Stimulated activated CD4-positive, alpha-beta T cell treated with anti-CD3 and anti-CD28 coated beads, TNF-alpha, amount 100 ng/mL, for 24 hours (primary cell): Measurements from ENCODE around the gene SDC1.

Source experiments
- DNase-seq, 3 experiments: peaks; one replicate each; pipeline ENCODE4 v3.0.0-alpha.2; 2020; ENCODE audit warnings: low read depth in 3 of 3

SDC1 gene

GRCh38 chr2:20229322-20230113 lies 4.6 kb upstream of the SDC1 start:
- DNase-seq: no peak

DNA sequence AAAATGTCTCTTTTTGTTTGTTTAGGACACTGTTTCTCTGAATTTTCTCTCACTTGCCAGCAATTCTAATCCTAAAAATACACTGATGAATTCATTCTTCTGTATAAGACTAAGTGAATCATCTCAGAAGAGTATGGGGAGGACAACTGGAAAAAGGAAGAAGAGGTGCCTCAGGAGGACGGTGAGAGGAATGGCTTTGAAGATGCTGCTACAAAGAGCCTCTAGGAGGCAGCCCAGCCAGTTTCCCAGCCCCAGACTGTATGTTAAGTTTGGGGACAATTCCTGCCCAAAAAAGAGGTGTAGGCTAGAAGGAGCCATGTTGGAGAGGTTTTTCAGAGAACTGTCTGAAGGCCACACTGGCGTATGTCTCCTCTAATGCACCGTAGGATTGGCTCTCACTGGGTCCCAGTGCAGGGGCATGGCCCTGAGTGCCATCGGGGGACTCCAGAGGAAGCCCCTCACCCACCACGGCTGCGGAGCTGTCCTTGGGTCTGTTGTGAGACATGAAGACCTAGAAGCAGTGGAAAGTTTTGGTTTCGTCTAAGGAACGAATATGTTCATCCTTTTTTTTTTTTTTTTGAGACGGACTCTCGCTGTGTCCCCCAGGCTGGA lies 3.1 kb upstream of the SDC1 start:
- no peak for DNase-seq

- DNase-seq: no peak
Observed at GRCh38 chr2:20226152-20226545, 1.2 kb upstream of the SDC1 start.

GRCh38 chr2:20225294-20226151 lies 593 bp upstream of the SDC1 start:
- DNase-seq: peak in 2 of 3 experiments; percentile 15 to 41

- DNase-seq: no peak
Observed at GRCh38 chr2:20224164-20224715, 690 bp downstream of the SDC1 start.

GRCh38 chr2:20223407-20224163 lies 1.3 kb downstream of the SDC1 start:
- peak in 1 of 3 experiments; percentile 15 for DNase-seq

DNA sequence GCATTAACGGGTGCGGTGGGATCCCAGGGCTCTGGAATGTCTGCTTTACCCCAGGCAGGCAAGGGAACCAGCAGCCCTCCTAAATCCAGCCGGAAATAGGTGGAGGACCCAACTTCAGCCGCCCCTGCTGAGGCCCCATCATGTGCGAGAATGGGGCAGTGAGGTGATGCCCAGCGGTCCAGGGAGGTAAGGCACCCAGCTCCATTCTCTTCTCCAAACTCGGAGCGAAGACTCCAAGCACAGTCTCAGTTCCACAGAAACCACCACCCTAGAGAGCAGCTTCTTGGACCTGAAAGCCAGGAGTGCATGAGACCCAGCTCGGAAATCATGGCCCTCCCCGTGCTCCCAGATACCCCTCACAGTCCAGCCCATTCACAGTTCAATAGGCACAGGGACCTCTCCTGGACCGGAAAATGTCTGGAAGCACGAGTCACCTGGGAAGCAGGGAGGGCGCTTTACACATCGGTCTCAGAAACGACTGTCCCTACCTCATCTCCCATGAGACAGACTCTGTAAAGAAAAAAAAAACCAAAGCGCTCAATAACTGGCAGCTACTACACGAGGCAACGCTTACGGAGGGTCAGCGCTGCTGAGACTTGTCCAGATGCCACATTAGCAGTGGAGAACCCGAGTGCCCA lies 2.0 kb downstream of the SDC1 start:
- DNase-seq: no peak

GRCh38 chr2:20222014-20222768 lies 2.7 kb downstream of the SDC1 start:
- no peak for DNase-seq

DNA sequence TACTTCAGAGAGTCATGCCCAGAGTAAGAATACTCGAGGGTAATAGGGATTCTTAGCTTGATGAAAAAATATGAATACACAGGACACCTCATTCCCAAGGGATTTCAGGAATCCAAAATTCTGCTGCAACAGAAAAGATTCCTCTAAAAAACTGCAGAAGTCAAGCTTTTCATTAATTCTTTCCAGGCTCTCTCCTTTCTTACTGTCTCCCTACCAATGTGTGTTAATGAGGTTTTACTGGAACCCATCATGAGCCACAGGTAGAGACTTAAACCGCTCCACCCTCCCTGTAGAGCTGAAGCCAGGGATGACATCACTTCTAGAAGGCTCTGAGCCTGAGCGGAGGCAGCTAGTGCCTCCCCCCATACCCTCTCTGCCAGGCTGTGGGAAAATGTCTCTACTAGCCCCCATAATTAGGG lies 3.4 kb downstream of the SDC1 start:
- no peak for DNase-seq

DNA sequence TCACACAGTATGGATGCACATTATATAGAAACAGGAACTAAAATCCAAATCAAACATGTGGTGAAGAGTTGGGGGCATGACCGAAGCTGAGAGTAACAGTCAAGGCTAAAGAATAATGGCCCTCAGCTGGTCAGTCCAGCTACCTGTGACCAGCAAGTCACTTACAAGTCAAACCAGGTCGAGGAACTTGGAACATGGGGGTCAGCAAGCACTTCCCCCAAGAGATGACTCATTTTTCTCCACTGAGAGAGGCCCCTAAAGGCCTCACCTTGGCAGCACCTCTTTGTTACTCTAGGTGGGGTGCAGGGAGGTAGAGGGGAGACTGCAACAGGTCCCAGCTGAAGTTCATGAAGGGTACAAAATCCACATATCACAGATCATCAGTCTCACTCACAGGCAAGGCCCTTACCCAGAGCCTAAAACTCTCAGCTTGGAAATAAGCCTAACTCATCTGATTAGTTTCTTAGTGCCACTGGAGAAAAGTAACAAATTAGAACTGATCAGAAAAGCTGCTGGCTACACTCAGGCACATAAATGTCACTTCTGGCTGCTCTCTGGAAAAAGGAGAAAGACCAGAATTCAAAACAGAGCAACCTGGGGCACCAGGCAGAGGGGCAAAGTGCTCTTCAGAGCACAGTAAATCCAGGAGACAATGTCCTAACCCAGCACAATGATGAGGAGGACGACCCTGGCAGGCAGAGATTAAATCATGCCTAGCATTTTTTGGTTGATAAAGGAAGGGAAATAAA lies 4.0 kb downstream of the SDC1 start:
- DNase-seq: no peak

DNA sequence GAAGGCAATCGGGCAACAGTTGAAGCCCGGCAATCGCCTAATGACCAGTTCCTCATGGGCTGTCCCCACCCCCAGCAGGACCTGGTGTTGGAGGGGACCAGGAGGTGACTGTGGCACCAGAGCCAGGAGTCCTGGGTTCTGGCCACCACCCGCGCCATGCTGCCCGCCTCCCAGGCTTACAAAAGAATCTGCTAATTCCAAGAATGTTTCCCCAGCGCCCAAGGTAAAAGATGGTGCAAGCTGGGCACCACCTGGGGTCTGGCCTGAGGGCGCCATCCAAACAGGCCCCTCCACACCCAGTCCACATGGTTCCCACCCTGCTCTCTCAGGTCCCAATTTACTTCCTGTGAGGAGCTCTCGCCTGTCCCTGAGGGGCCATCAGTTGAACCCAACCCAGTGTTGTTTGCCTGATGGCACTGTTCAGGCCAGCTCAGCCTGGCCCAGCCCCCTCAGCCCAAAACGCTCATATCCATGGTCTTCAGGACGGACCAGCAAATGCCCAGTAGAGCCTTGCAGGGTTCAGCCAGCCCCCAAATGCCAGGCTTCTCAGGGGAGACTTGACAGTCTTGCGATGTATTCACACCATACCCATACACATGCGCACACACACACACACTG lies 5.1 kb downstream of the SDC1 start:
- DNase-seq: no peak

GRCh38 chr2:20218331-20219320 lies 6.3 kb downstream of the SDC1 start:
- DNase-seq: no peak

GRCh38 chr2:20217041-20217970 lies 7.6 kb downstream of the SDC1 start:
- DNase-seq: no peak

DNA sequence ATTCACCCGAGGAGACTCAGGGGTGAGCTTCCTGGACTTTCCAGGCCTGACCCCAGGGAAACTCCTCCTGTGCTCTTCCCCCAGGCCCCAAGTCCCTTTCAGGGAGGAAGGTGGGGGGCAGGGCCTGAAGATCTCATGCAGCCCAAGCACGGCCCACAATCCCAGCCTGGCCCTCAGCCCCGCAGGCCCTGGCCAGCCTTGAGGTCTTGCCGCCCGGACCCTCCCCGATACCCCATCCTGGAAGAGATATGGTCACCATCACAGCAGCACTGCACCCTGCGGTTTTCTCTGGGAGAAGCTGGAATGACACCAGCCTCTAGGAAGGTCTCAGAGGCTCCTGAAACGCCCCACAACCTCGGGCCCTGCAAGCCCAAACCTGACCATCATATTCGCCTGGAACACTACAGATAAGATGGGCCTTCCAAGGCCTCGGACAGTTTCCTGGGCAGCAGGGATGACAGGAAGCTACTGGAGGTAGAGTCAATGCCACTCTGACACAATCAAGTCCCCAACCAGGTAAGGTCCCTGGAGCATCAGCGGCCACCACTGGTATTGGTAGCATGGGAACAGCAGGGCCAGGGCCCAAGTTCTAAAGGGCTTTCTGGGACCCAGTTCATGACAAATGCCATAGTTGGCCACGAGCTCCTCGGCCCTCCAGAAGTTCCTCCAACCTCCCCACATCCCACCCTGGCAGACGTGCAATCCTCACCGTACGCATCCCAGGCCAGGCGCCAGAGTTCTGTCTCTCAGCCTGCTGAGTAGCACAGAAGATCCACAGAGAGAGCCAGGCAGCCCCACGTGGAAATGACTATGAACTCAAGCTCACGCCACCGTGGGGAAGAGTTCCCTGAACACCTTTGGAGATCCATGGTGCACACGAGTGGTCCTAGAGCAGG lies 8.6 kb downstream of the SDC1 start:
- DNase-seq: no peak

- DNase-seq: no peak
Observed at GRCh38 chr2:20215183-20216040, 9.5 kb downstream of the SDC1 start.
